ENCODE results near the gene CRELD2.

Gene CRELD2

GRCh38 chr22:49917974-49918910, at the start of gene CRELD2, which contains the start of gene ALG12:
TSS of gene CRELD2 (plus strand) at chr22:49918634. CDS start at chr22:49918770, 136 bp downstream.
TSS of gene ALG12 (minus strand) at chr22:49918438. CDS start at chr22:49913765, 4,673 bp downstream.
- DNase-seq (ENCODE audit: low read depth in 2 of 2): peak; percentile 97 to 99
- peak within 1 kb of the TSS; percentile 80 to 90 for H3K4me3 ChIP-seq (replicated peaks in 1 of 2; ENCODE audit: low read depth in 2 of 2, low read length in 2 of 2)
- TF ChIP-seq, protein P1, sequence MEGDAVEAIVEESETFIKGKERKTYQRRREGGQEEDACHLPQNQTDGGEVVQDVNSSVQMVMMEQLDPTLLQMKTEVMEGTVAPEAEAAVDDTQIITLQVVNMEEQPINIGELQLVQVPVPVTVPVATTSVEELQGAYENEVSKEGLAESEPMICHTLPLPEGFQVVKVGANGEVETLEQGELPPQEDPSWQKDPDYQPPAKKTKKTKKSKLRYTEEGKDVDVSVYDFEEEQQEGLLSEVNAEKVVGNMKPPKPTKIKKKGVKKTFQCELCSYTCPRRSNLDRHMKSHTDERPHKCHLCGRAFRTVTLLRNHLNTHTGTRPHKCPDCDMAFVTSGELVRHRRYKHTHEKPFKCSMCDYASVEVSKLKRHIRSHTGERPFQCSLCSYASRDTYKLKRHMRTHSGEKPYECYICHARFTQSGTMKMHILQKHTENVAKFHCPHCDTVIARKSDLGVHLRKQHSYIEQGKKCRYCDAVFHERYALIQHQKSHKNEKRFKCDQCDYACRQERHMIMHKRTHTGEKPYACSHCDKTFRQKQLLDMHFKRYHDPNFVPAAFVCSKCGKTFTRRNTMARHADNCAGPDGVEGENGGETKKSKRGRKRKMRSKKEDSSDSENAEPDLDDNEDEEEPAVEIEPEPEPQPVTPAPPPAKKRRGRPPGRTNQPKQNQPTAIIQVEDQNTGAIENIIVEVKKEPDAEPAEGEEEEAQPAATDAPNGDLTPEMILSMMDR (IDR thresholded peaks at IDR 0.05; ENCODE audit: low read depth, low read length): no peak

- TF ChIP-seq, protein P1 (IDR thresholded peaks at IDR 0.05; ENCODE audit: low read depth, low read length): no peak
- no peak overlapping the region for H3K4me3 ChIP-seq (replicated peaks in 1 of 2; ENCODE audit: low read depth in 2 of 2, low read length in 2 of 2)
- no peak for DNase-seq (ENCODE audit: low read depth in 2 of 2)
Observed at GRCh38 chr22:49869086-49869830, 49.2 kb upstream of the CRELD2 start.

DNA sequence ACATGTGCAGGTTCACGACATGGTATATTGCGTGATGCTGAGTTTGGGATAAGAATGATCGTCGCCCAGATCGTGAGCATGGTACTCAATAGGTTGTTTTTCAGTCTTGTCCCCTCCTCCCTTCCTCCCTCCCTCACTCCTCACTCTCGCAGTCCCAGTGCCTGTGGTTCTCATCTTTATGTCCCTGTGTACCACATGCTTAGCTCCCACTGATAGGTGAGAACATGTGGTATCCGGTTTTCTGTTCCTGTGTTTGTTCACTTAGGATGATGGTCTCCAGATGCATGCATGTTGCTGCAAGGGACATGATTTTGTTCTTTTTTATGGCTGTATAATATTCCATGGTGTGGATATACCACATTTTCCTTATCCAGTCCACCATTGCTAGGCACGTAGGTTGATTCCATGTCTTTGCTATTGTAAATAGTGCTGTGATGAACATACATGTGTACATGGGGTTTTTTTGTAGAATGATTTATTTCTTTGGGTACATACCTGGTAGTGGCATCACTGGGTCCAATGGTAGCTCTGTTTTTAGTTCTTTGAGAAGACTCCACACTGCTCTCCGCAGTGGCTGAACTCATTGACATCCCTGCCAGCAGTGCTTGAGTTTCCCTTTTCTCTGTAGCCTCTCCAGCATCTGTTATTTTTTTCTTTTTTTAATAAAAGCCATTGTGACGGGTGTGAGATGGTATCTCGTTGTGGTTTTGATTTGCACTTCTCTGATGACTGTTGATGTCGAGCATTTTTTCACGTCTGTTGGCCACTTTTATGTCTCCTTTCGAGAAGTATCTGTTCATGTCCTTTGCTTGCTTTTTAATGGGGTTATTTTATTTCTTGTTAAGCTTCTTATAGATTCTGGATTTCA, 48.4 kb upstream of the CRELD2 start:
- TF ChIP-seq, protein P1 (IDR thresholded peaks at IDR 0.05; ENCODE audit: low read depth, low read length): no peak
- DNase-seq (ENCODE audit: low read depth in 2 of 2): no peak
- no peak overlapping the region for H3K4me3 ChIP-seq (replicated peaks in 1 of 2; ENCODE audit: low read depth in 2 of 2, low read length in 2 of 2)

GRCh38 chr22:49871482-49871881, 47.0 kb upstream of the CRELD2 start:
- no peak for DNase-seq (ENCODE audit: low read depth in 2 of 2)
- H3K4me3 ChIP-seq (replicated peaks in 1 of 2; ENCODE audit: low read depth in 2 of 2, low read length in 2 of 2): no peak overlapping the region
- TF ChIP-seq, protein P1 (IDR thresholded peaks at IDR 0.05; ENCODE audit: low read depth, low read length): no peak

GRCh38 chr22:49872347-49872746, 46.1 kb upstream of the CRELD2 start:
- no peak for DNase-seq (ENCODE audit: low read depth in 2 of 2)
- no peak overlapping the region for H3K4me3 ChIP-seq (replicated peaks in 1 of 2; ENCODE audit: low read depth in 2 of 2, low read length in 2 of 2)
- TF ChIP-seq, protein P1 (IDR thresholded peaks at IDR 0.05; ENCODE audit: low read depth, low read length): no peak
